SU-DHL-6 (cell line): ENCODE data around the gene CAB39.

ENCODE experiments used
- CTCF ChIP-seq: fragments of 200-600 bp; sonication (generic); IDR thresholded peaks from one replicate; pipeline ENCODE4 v1.5.1; 2017; ENCODE audit warnings: antibody characterized with exemption, mild to moderate bottlenecking, low read length, moderate library complexity; ENCODE audit not compliant: insufficient read depth, poor library complexity, severe bottlenecking
- EZH2phosphoT487 ChIP-seq: fragments of 200-600 bp; sonication (generic), shearing (Covaris generic); conservative IDR thresholded peaks from 2 replicates; pipeline ENCODE4 v1.6.1; 2018; ENCODE audit warnings: mild to moderate bottlenecking, antibody characterized with exemption, low read length, moderate library complexity, mixed read lengths

GRCh38 chr2:230691005-230691647 lies 21.5 kb upstream of the CAB39 start:
- TF ChIP-seq EZH2phosphoT487 (no peak), CTCF (no peak)
